Measurements from ENCODE around the gene FOXE3.

FOXE3 gene

GRCh38 chr1:47406966-47407365 is 9.1 kb upstream of the FOXE3 start:
- no peak for DNase-seq

- DNase-seq: no peak
These were observed 8.6 kb upstream of the FOXE3 start for GRCh38 chr1:47407481-47407880.

- no peak for DNase-seq
These were observed 6.6 kb upstream of the FOXE3 start for GRCh38 chr1:47409311-47410067.

- no peak for DNase-seq
These were observed 6.0 kb upstream of the FOXE3 start for GRCh38 chr1:47410068-47410455.

- no peak for DNase-seq
These were observed 4.6 kb upstream of the FOXE3 start for GRCh38 chr1:47411436-47411835.

GRCh38 chr1:47412437-47412836 is 3.6 kb upstream of the FOXE3 start:
- DNase-seq: no peak

- DNase-seq: peak; percentile 12
These were observed 459 bp downstream of the FOXE3 start for GRCh38 chr1:47416319-47417169.

GRCh38 chr1:47417170-47418044 is 1.3 kb downstream of the FOXE3 start:
- DNase-seq: no peak

GRCh38 chr1:47418122-47418521 is 2.0 kb downstream of the FOXE3 start:
- DNase-seq: no peak

- no peak for DNase-seq
These were observed 2.7 kb downstream of the FOXE3 start for GRCh38 chr1:47418681-47419325.

GRCh38 chr1:47420547-47420946 is 4.5 kb downstream of the FOXE3 start:
- DNase-seq: no peak

GRCh38 chr1:47423872-47424271 is 7.8 kb downstream of the FOXE3 start:
- no peak for DNase-seq

GRCh38 chr1:47424336-47424982 is 8.4 kb downstream of the FOXE3 start:
- peak; percentile 24 for DNase-seq

GRCh38 chr1:47431534-47431933 is 15.4 kb downstream of the FOXE3 start:
- DNase-seq: no peak

- DNase-seq: peak; percentile 45
These were observed 16.3 kb downstream of the FOXE3 start for GRCh38 chr1:47432071-47433036.

- DNase-seq: no peak
These were observed 16.9 kb downstream of the FOXE3 start for GRCh38 chr1:47433037-47433421.

- no peak for DNase-seq
These were observed 17.5 kb downstream of the FOXE3 start for GRCh38 chr1:47433477-47434050.

- DNase-seq: no peak
These were observed 18.2 kb downstream of the FOXE3 start for GRCh38 chr1:47434051-47434842.

- no peak for DNase-seq
These were observed 19.6 kb downstream of the FOXE3 start for GRCh38 chr1:47435506-47436303.

Data from NCI-H1092 treated with DMSO at 0.1 percent for 48 hours (cell line).